ENCODE measurements around the gene TMEM209.
"Not testable (repeated sequence)": the region's sequence is repeated elsewhere in the genome, so short reads cannot be mapped to it uniquely, and the experiment has no call there.

DNA sequence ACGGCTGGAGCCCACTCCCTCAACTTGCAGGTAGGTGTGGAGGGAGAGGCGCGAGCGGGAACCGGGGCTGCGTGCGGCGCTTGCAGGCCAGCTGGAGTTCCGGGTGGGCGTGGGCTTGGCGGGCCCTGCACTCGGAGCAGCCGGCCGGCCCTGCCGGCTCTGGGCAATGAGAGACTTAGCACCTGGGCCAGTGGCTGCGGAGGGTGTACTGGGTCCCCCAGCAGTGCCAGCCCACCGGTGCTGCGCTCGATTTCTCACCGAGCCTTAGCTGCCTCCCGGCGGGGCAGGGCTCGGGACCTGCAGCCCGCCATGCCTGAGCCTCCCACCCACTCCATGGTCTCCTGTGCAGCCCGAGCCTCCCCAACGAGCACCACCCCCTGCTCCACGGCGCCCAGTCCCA lies 24.8 kb upstream of the TMEM209 start:
- TF ChIP-seq, protein P1, sequence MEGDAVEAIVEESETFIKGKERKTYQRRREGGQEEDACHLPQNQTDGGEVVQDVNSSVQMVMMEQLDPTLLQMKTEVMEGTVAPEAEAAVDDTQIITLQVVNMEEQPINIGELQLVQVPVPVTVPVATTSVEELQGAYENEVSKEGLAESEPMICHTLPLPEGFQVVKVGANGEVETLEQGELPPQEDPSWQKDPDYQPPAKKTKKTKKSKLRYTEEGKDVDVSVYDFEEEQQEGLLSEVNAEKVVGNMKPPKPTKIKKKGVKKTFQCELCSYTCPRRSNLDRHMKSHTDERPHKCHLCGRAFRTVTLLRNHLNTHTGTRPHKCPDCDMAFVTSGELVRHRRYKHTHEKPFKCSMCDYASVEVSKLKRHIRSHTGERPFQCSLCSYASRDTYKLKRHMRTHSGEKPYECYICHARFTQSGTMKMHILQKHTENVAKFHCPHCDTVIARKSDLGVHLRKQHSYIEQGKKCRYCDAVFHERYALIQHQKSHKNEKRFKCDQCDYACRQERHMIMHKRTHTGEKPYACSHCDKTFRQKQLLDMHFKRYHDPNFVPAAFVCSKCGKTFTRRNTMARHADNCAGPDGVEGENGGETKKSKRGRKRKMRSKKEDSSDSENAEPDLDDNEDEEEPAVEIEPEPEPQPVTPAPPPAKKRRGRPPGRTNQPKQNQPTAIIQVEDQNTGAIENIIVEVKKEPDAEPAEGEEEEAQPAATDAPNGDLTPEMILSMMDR (IDR thresholded peaks at IDR 0.05), result not testable (repeated sequence)
- not testable (repeated sequence) for TF ChIP-seq POLR2A (IDR thresholded peaks at IDR 0.05)
